ENCODE measurements around the gene GLYR1.

DNA sequence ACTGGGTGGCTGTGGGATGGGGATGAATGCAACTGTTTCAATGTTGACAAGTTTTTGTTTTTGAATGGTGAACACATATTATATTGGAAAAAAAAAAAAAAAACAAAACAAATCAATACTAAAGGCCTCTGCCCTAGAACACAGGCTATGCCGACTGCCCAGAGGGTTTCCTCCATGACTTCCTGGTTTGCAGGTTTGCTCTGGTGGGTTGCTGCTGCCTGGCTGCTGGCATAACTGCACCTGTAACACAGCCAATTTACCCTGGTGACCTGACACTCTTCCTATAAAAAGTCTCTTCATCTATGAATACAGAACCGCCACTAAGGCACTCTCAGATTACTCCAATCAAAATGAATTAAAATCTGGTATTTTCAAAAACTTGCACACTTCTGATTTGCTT is 10.4 kb downstream of the GLYR1 start:
- no peak for TF ChIP-seq TAF1 (IDR thresholded peaks at IDR 0.05; ENCODE audit: borderline replicate concordance, low read depth, low read length)
- no peak for TF ChIP-seq POLR2A (IDR thresholded peaks at IDR 0.05; ENCODE audit: low read depth, low read length)
- TF ChIP-seq POLR2AphosphoS5 (IDR thresholded peaks at IDR 0.05; ENCODE audit: low read depth, low read length), result no peak

Measured in GM12892 (cell line).